HEK293 (cell line): Measurements from ENCODE around the gene ABCG1.
A peak's percentile ranks its signal among the peaks of the same experiment; 100 is the strongest.

Experiments used
- CTCF ChIA-PET: fragments of 350-600 bp; formaldehyde crosslinking; extraction: SDS; loops from one replicate; lab custom pipeline; 2021; ENCODE audit warnings: antibody characterized with exemption; lab: Yijun Ruan, JAX
- POLR2A ChIA-PET: fragments of 300-600 bp; formaldehyde crosslinking; extraction: SDS; loops from one replicate; lab custom pipeline; 2020; ENCODE audit warnings: antibody characterized with exemption, inconsistent platforms; lab: Yijun Ruan, JAX
- H3K27ac ChIP-seq: fragments of 200-500 bp; sonication (Bioruptor generic); 2 replicates; pipeline ENCODE4 v1.5.1; 2014; ENCODE audit warnings: low read depth, low read length, control low read depth, inconsistent platforms; ENCODE audit errors: extremely low read depth
- H3K36me3 ChIP-seq, 2 experiments: fragments of 200-500 bp in 1 of 2; sonication (Bioruptor generic) in 1 of 2; 1 replicate in 1 of 2; 2 replicates in 1 of 2; pipeline ENCODE4 v1.5.1; 2014 to 2017; ENCODE audit warnings: inconsistent platforms in 2 of 2, low read length in 2 of 2; ENCODE audit not compliant: control insufficient read depth in 2 of 2, insufficient read depth in 1 of 2
- H3K4me1 ChIP-seq: fragments of 200-500 bp; sonication (Bioruptor generic); 2 replicates; pipeline ENCODE4 v1.5.1; 2014; ENCODE audit warnings: mild to moderate bottlenecking, low read length, inconsistent platforms; ENCODE audit not compliant: control insufficient read depth, insufficient read depth
- H3K4me3 ChIP-seq: 2 replicates; pipeline ENCODE4 v1.5.1; 2011; ENCODE audit warnings: low read depth, mild to moderate bottlenecking, control low read depth, low read length, moderate library complexity
- H3K9me3 ChIP-seq: fragments of 200-500 bp; sonication (Bioruptor generic); 2 replicates; pipeline ENCODE4 v1.5.1; 2014; ENCODE audit warnings: low read depth, low read length, inconsistent platforms; ENCODE audit not compliant: control insufficient read depth, insufficient read depth
- EGR2 ChIP-seq: fragments of 450-650 bp; formaldehyde crosslinking; IDR thresholded peaks from 2 replicates; pipeline ENCODE4 v1.5.1; 2016; ENCODE audit warnings: low read depth, missing biosample characterization, missing genetic modification characterization
- KLF8 ChIP-seq: fragments of 450-650 bp; formaldehyde crosslinking; IDR thresholded peaks from 2 replicates; pipeline ENCODE4 v1.5.1; 2016; ENCODE audit warnings: missing biosample characterization, missing genetic modification characterization
- KLF9 ChIP-seq: fragments of 450-650 bp; formaldehyde crosslinking; IDR thresholded peaks from 2 replicates; pipeline ENCODE4 v1.5.1; 2016; ENCODE audit warnings: missing biosample characterization, missing genetic modification characterization, low read depth
- SP7 ChIP-seq: fragments of 450-650 bp; formaldehyde crosslinking; IDR thresholded peaks from 2 replicates; pipeline ENCODE4 v1.5.1; 2016; ENCODE audit warnings: missing biosample characterization, missing genetic modification characterization
- TRIM28 ChIP-seq: IDR thresholded peaks from 2 replicates; pipeline ENCODE4 v1.6.1; 2011; ENCODE audit warnings: low read length, control low read depth, borderline replicate concordance
- YY1 ChIP-seq: fragments of 450-650 bp; formaldehyde crosslinking; IDR thresholded peaks from 2 replicates; pipeline ENCODE4 v1.5.1; 2018; ENCODE audit warnings: missing biosample characterization, missing genetic modification characterization
- ZIC2 ChIP-seq: fragments of 450-650 bp; formaldehyde crosslinking; IDR thresholded peaks from 2 replicates; pipeline ENCODE4 v1.5.1; 2016; ENCODE audit warnings: missing biosample characterization, missing genetic modification characterization
- ZNF311 ChIP-seq: fragments of 450-650 bp; formaldehyde crosslinking; IDR thresholded peaks from 2 replicates; pipeline ENCODE4 v1.5.1; 2017; ENCODE audit warnings: missing biosample characterization, missing genetic modification characterization, borderline replicate concordance
- ZNF416 ChIP-seq: fragments of 450-650 bp; formaldehyde crosslinking; IDR thresholded peaks from 2 replicates; pipeline ENCODE4 v1.5.1; 2016; ENCODE audit warnings: missing biosample characterization, missing genetic modification characterization
- ZNF433 ChIP-seq: fragments of 450-650 bp; formaldehyde crosslinking; IDR thresholded peaks from 2 replicates; pipeline ENCODE4 v1.5.1; 2016; ENCODE audit warnings: missing biosample characterization, missing genetic modification characterization, low read depth
- ZNF555 ChIP-seq: fragments of 450-650 bp; formaldehyde crosslinking; conservative IDR thresholded peaks from 2 replicates; pipeline ENCODE4 v1.5.1; 2017; ENCODE audit warnings: missing biosample characterization, mild to moderate bottlenecking, missing genetic modification characterization, inconsistent platforms
- ZNF610 ChIP-seq: fragments of 450-650 bp; formaldehyde crosslinking; IDR thresholded peaks from 2 replicates; pipeline ENCODE4 v1.5.1; 2016; ENCODE audit warnings: missing biosample characterization, missing genetic modification characterization, borderline replicate concordance
- ZNF621 ChIP-seq: fragments of 450-650 bp; formaldehyde crosslinking; IDR thresholded peaks from 2 replicates; pipeline ENCODE4 v1.5.1; 2017; ENCODE audit warnings: missing biosample characterization, missing genetic modification characterization
- ZNF670 ChIP-seq: fragments of 450-650 bp; formaldehyde crosslinking; IDR thresholded peaks from 2 replicates; pipeline ENCODE4 v1.5.1; 2016; ENCODE audit warnings: missing biosample characterization, missing genetic modification characterization, low read depth
- ZNF692 ChIP-seq: fragments of 450-650 bp; formaldehyde crosslinking; IDR thresholded peaks from 2 replicates; pipeline ENCODE4 v1.5.1; 2016; ENCODE audit warnings: missing biosample characterization, missing genetic modification characterization
- ZNF76 ChIP-seq: fragments of 450-650 bp; formaldehyde crosslinking; IDR thresholded peaks from 2 replicates; pipeline ENCODE4; 2016; ENCODE audit warnings: low read depth, missing biosample characterization, missing genetic modification characterization, borderline replicate concordance
- ZNF776 ChIP-seq: fragments of 450-650 bp; formaldehyde crosslinking; IDR thresholded peaks from 2 replicates; pipeline ENCODE4 v1.5.0; 2017; ENCODE audit warnings: missing biosample characterization, missing genetic modification characterization, borderline replicate concordance
- TF ChIP-seq, protein P1 (sequence below): fragments of 450-650 bp; formaldehyde crosslinking; IDR thresholded peaks from 2 replicates; pipeline ENCODE4 v1.5.1; 2016; ENCODE audit warnings: missing biosample characterization, missing genetic modification characterization, low read depth
- TF ChIP-seq, protein P2 (sequence below): fragments of 450-650 bp; formaldehyde crosslinking; IDR thresholded peaks from 2 replicates; pipeline ENCODE4 v1.5.1; 2017; ENCODE audit warnings: missing biosample characterization, missing genetic modification characterization
- TF ChIP-seq, protein P3 (sequence below): fragments of 450-650 bp; formaldehyde crosslinking; IDR thresholded peaks from 2 replicates; pipeline ENCODE4 v1.5.1; 2017; ENCODE audit warnings: missing biosample characterization, mild to moderate bottlenecking, missing genetic modification characterization, moderate library complexity
- TF ChIP-seq, protein P4 (sequence below): fragments of 450-650 bp; formaldehyde crosslinking; IDR thresholded peaks from 2 replicates; pipeline ENCODE4 v1.5.1; 2016; ENCODE audit warnings: missing biosample characterization, missing genetic modification characterization
- TF ChIP-seq, protein P5 (sequence below): fragments of 450-650 bp; formaldehyde crosslinking; IDR thresholded peaks from 2 replicates; pipeline ENCODE4 v1.5.1; 2017; ENCODE audit warnings: missing biosample characterization, missing genetic modification characterization

ABCG1 gene

DNA sequence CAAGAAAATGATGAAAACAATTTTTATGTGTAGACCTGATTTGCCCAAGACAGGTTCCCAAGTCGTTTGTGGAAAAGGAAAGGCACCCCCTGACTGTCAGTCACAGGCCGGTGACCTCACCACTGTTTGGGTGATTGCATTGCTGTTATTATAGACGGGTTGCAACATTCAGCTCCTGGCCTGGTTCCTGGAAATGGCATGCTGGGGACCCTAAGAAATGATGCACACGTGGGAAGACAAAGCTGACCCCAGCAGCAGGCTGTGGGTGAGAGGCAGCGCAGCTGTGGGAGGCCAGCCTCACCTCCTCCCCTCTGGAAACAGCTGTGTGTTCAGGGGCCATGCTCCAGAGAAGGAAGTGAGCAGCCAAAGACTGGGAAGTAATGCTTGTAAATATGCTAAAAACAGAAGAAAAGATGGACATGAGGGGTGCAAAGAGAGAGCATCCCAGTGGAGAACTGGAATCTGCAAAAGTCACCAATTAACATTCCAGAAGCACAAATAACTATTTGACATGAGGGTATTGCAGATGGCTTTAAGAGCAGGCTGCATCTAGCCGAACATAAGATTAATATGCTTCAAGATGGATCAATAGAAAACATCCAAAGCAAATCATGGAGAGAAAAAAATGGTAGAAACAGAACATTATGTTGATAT lies 23.4 kb upstream of the ABCG1 start (continued):
- TF ChIP-seq, protein P1, sequence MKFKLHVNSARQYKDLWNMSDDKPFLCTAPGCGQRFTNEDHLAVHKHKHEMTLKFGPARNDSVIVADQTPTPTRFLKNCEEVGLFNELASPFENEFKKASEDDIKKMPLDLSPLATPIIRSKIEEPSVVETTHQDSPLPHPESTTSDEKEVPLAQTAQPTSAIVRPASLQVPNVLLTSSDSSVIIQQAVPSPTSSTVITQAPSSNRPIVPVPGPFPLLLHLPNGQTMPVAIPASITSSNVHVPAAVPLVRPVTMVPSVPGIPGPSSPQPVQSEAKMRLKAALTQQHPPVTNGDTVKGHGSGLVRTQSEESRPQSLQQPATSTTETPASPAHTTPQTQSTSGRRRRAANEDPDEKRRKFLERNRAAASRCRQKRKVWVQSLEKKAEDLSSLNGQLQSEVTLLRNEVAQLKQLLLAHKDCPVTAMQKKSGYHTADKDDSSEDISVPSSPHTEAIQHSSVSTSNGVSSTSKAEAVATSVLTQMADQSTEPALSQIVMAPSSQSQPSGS (tag by site-specific recombination): peak; percentile 54
- TF ChIP-seq, protein P2, sequence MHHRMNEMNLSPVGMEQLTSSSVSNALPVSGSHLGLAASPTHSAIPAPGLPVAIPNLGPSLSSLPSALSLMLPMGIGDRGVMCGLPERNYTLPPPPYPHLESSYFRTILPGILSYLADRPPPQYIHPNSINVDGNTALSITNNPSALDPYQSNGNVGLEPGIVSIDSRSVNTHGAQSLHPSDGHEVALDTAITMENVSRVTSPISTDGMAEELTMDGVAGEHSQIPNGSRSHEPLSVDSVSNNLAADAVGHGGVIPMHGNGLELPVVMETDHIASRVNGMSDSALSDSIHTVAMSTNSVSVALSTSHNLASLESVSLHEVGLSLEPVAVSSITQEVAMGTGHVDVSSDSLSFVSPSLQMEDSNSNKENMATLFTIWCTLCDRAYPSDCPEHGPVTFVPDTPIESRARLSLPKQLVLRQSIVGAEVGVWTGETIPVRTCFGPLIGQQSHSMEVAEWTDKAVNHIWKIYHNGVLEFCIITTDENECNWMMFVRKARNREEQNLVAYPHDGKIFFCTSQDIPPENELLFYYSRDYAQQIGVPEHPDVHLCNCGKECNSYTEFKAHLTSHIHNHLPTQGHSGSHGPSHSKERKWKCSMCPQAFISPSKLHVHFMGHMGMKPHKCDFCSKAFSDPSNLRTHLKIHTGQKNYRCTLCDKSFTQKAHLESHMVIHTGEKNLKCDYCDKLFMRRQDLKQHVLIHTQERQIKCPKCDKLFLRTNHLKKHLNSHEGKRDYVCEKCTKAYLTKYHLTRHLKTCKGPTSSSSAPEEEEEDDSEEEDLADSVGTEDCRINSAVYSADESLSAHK (tag by site-specific recombination): no peak
- TF ChIP-seq SP7 (tag by site-specific recombination) (no peak), ZIC2 (peak; percentile 91), TRIM28 (no peak)
- TF ChIP-seq, protein P3, sequence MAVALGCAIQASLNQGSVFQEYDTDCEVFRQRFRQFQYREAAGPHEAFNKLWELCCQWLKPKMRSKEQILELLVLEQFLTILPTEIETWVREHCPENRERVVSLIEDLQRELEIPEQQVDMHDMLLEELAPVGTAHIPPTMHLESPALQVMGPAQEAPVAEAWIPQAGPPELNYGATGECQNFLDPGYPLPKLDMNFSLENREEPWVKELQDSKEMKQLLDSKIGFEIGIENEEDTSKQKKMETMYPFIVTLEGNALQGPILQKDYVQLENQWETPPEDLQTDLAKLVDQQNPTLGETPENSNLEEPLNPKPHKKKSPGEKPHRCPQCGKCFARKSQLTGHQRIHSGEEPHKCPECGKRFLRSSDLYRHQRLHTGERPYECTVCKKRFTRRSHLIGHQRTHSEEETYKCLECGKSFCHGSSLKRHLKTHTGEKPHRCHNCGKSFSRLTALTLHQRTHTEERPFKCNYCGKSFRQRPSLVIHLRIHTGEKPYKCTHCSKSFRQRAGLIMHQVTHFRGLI (tag by site-specific recombination): no peak

DNA sequence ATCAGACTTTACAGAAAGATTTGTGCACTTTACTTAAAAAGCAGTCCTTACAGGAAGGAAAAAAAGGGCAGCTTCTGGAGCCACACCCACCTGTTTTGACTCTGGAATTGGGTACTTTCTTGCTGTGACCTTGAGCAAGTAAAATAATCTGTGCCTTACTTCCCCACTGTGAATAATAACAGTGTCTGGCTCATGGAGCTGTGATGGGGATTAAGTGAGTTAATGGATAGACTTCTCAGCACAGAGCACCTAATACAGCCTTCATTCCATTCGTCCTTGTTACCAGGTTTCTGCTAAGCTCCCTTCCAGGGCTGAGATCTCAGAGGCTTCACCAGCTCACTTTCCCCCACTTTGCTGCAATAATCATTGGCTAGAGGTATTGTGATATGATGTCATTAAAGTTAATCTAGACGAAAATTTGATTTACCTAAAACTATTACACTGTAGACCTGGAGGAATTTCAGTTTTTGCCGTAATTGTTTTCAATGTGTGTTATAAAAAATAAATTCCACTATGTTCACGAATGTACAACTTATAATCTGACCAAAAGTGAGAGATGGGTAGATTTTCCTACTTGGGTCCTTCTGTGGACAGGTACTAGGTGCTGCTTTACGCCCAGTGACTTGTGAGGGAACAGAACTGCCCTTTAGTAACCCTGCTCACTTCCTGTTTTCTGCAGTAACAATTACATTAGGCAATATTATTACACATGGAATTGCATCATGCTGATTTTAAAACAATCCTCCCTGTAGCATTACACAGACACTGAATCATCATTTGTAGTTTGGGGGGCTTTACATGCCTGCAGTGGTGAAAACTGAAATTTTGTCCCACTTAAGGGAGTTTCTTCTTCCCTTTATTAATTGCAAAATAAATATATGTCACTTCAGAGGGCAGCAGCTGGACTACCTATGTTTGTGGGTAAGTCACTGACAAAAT lies 19.7 kb upstream of the ABCG1 start:
- CTCF ChIA-PET: interaction anchor here (1.0 to 1.6 kb wide), 3 partner anchors 35 to 59 kb away, joined by 3 to 7 read pairs (median 4); no protein-coding TSS in a partner anchor
- H3K9me3 ChIP-seq: no peaks in the 10 kb centered on the region; the same call in 1 of the 2 replicates
- no peak overlapping the region for H3K27ac ChIP-seq
- POLR2A ChIA-PET: no interaction called here
- no peaks in the 10 kb centered on the region for H3K36me3 ChIP-seq
- no peak overlapping the region for H3K4me3 ChIP-seq
- 0 out of 2 replicates have a peak, but pooled peaks cover 2% of the 10 kb centered on the region for H3K4me1 ChIP-seq
- TF ChIP-seq, protein P1 (tag by site-specific recombination): peak; percentile 63
- TF ChIP-seq ZNF670 (tag by site-specific recombination) (no peak), ZNF776 (no peak), KLF8 (no peak), ZNF555 (tag by site-specific recombination) (no peak), KLF9 (tag by site-specific recombination) (peak; percentile 47; the same call in 1 of the 2 replicates), EGR2 (no peak), ZNF76 (tag by site-specific recombination) (no peak), ZNF416 (tag by site-specific recombination) (no peak), ZNF433 (no peak), ZNF692 (tag by site-specific recombination) (peak; percentile 46; the same call in 1 of the 2 replicates), ZNF621 (tag by site-specific recombination) (no peak), YY1 (tag by site-specific recombination) (no peak), ZNF311 (tag by site-specific recombination) (no peak), ZNF610 (no peak)
- TF ChIP-seq, protein P4, sequence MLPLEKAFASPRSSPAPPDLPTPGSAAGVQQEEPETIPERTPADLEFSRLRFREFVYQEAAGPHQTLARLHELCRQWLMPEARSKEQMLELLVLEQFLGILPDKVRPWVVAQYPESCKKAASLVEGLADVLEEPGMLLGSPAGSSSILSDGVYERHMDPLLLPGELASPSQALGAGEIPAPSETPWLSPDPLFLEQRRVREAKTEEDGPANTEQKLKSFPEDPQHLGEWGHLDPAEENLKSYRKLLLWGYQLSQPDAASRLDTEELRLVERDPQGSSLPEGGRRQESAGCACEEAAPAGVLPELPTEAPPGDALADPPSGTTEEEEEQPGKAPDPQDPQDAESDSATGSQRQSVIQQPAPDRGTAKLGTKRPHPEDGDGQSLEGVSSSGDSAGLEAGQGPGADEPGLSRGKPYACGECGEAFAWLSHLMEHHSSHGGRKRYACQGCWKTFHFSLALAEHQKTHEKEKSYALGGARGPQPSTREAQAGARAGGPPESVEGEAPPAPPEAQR (tag by site-specific recombination): no peak
- TF ChIP-seq, protein P5, sequence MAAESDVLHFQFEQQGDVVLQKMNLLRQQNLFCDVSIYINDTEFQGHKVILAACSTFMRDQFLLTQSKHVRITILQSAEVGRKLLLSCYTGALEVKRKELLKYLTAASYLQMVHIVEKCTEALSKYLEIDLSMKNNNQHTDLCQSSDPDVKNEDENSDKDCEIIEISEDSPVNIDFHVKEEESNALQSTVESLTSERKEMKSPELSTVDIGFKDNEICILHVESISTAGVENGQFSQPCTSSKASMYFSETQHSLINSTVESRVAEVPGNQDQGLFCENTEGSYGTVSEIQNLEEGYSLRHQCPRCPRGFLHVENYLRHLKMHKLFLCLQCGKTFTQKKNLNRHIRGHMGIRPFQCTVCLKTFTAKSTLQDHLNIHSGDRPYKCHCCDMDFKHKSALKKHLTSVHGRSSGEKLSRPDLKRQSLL (tag by site-specific recombination): no peak
